K562 (cell line): ENCODE results near the gene KISS1R. TPM values are rescaled to one million over a fixed set of nuclear protein-coding genes. Genes with fewer than 3 reads are reported as not detected.

Experiments used
- ARID2 ChIP-seq: fragments of 450-650 bp; IDR thresholded peaks from 2 replicates; pipeline ENCODE4 v1.6.1; 2017; ENCODE audit warnings: antibody characterized with exemption, mild to moderate bottlenecking
- ARNT ChIP-seq, 2 experiments: fragments of 450-650 bp; IDR thresholded peaks; 2 replicates each; pipeline ENCODE4 v1.6.1; 2016; ENCODE audit warnings: mild to moderate bottlenecking in 1 of 2
- EHMT2 ChIP-seq: fragments of 450-650 bp; IDR thresholded peaks from 2 replicates; pipeline ENCODE4 v1.6.1; 2018; ENCODE audit warnings: antibody characterized with exemption
- FOXK2 ChIP-seq, 2 experiments: fragments of 450-650 bp; IDR thresholded peaks in 1 of 2; conservative IDR thresholded peaks in 1 of 2; 2 replicates each; pipeline ENCODE4 v1.6.1; 2016; ENCODE audit warnings: low read depth in 2 of 2, mild to moderate bottlenecking in 1 of 2
- GABPA ChIP-seq: fragments of 200-800 bp; sonication (Bioruptor generic); conservative IDR thresholded peaks from 2 replicates; pipeline ENCODE4 v1.6.1; 2016; ENCODE audit warnings: low read depth, missing genetic modification characterization, missing compliant biosample characterization
- HDAC1 ChIP-seq, 2 experiments: fragments of 450-650 bp; IDR thresholded peaks; 2 replicates each; pipeline ENCODE4 v1.6.1; 2016 to 2017; ENCODE audit warnings: inconsistent platforms in 1 of 2, mild to moderate bottlenecking in 1 of 2, moderate library complexity in 1 of 2
- HDAC2 ChIP-seq: fragments of 450-650 bp; IDR thresholded peaks from 2 replicates; pipeline ENCODE4 v1.6.1; 2016; ENCODE audit warnings: mild to moderate bottlenecking
- KDM1A ChIP-seq, 2 experiments: fragments of 450-650 bp; IDR thresholded peaks; 2 replicates each; pipeline ENCODE4 v1.6.1; 2016; ENCODE audit warnings: mild to moderate bottlenecking in 2 of 2
- KLF6 ChIP-seq: fragments of 250-450 bp; sonication (Bioruptor Pico); IDR thresholded peaks from 2 replicates; pipeline ENCODE4 v1.4.0; 2020; ENCODE audit warnings: mild to moderate bottlenecking, moderate library complexity, borderline replicate concordance
- NR2F6 ChIP-seq: fragments of 450-650 bp; formaldehyde crosslinking; IDR thresholded peaks from 2 replicates; pipeline ENCODE4 v1.4.0; 2020; ENCODE audit warnings: mild to moderate bottlenecking
- PRMT5 ChIP-seq: sonication (generic); formaldehyde crosslinking; IDR thresholded peaks from 2 replicates; pipeline ENCODE4 v1.5.0; 2020; ENCODE audit warnings: missing genetic modification reagents
- SIN3B ChIP-seq: fragments of 450-650 bp; IDR thresholded peaks from 2 replicates; pipeline ENCODE4 v1.6.1; 2017; ENCODE audit warnings: low read depth, mild to moderate bottlenecking, moderate library complexity
- polyA plus RNA-seq, 8 experiments: library from polyadenylated mRNA; depleted of rRNA in 4 of 8; stranded (reverse) in 5 of 8; unstranded in 3 of 8; fragments of >200 nt; fragmentation: Nextera tagmentation in 2 of 8; fragmentation: Illumina TruSeq in 1 of 8; extraction: Ambion mirVana in 2 of 8; extraction: Trizol in 1 of 8; gene quantifications; 2 replicates each; pipeline versions ENCODE4 v1.2.1 to v1.2.3, GENCODE V29; 2011 to 2014; ENCODE audit warnings: inconsistent platforms in 1 of 8, missing spikeins in 1 of 8
- total RNA-seq, 7 experiments: library from RNA; depleted of rRNA in 6 of 7; stranded (reverse); fragments of >200 nt in 6 of 7; fragmentation: Illumina TruSeq in 2 of 7; extraction: Trizol in 2 of 7; gene quantifications; 2 replicates each; pipeline versions ENCODE4 v1.2.1 to v1.2.3, GENCODE V29; 2011 to 2021; ENCODE audit warnings: low replicate concordance in 1 of 7
- TF ChIP-seq, protein P1 (sequence below): IDR thresholded peaks from 3 replicates; pipeline ENCODE4 v1.6.1; 2011; ENCODE audit warnings: borderline replicate concordance, mild to moderate bottlenecking; ENCODE audit not compliant: insufficient read length, insufficient read depth
- TF ChIP-seq, protein P2 (sequence below): fragments of 250-450 bp; sonication (Bioruptor Pico); IDR thresholded peaks from 2 replicates; pipeline ENCODE4 v1.4.0; 2020
- TF ChIP-seq, protein P3 (sequence below), 2 experiments: IDR thresholded peaks in 1 of 2; conservative IDR thresholded peaks in 1 of 2; 2 replicates each; pipeline ENCODE4 v1.6.1; 2016; ENCODE audit warnings: low read depth in 2 of 2, mild to moderate bottlenecking in 1 of 2, missing compliant biosample characterization in 1 of 2, missing genetic modification characterization in 1 of 2, moderate library complexity in 1 of 2
- TF ChIP-seq, protein P4 (sequence below): fragments of 450-650 bp; IDR thresholded peaks from 2 replicates; pipeline ENCODE4 v1.6.1; 2016; ENCODE audit warnings: mild to moderate bottlenecking

Gene KISS1R
- total and polyA plus RNA-seq, 9 of the 15 experiments (the other 6 are each of a cell fraction or from before 2014, with no cell fraction given): 0.37 to 39.4 (median 2.0) TPM

DNA sequence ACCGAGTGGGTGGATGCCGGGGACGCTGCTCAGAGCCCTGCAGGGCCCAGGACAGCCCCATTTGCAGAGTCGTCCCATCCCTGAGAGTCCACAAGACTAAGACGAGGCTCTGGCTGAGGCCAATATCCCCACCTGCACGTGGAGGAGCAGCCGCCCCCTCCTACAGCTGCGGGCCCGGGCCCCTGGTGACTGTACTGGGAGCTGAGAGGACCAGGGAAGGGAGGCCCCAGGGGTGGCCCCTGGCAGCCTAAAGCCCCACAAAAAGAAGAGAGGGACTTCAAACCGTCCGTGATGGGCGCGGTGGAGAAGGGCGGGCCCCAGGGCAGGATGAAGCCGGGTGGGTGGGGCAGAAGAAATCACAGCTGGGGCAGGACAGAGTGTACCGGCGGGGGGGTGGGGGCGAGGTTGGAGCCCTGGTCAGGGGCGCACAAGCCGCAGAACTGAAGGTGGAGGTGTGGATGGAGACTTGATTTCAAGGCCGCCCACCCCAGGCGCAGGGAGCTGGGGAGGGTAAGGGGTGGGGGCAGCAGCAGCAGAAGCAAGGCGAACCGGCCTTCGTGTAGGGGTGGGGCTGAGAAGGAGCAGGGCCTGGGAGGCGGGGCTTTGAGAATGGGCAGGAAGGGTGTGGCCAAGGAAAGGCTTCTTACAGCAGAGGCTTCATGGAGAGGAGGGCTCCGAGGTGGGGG lies 44.7 kb upstream of the KISS1R start (continued):
- TF ChIP-seq KLF6 (CRISPR knock-in tag) (no peak), ARNT (IDR thresholded peaks at IDR 0.05) (no peak), FOXK2 (conservative IDR thresholded peaks at IDR 0.05 in 1 of 2, IDR thresholded peaks at IDR 0.05 in 1 of 2; ENCODE audit: low read depth in 2 of 2) (no peak), NR2F6 (no peak), SIN3B (no peak), GABPA (tag) (no peak), EHMT2 (no peak), HDAC1 (IDR thresholded peaks at IDR 0.05) (0 out of 4 replicates have a peak, but pooled peaks of 1 of the 2 experiments have one; percentile 53), ARID2 (no peak), PRMT5 (CRISPR knock-in tag) (no peak), HDAC2 (no peak), KDM1A (IDR thresholded peaks at IDR 0.05) (peak in 1 of 2 experiments; percentile 79; a peak in 3 of 4 replicates)
- TF ChIP-seq, protein P1, sequence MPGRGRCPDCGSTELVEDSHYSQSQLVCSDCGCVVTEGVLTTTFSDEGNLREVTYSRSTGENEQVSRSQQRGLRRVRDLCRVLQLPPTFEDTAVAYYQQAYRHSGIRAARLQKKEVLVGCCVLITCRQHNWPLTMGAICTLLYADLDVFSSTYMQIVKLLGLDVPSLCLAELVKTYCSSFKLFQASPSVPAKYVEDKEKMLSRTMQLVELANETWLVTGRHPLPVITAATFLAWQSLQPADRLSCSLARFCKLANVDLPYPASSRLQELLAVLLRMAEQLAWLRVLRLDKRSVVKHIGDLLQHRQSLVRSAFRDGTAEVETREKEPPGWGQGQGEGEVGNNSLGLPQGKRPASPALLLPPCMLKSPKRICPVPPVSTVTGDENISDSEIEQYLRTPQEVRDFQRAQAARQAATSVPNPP: no peak
- TF ChIP-seq, protein P2, sequence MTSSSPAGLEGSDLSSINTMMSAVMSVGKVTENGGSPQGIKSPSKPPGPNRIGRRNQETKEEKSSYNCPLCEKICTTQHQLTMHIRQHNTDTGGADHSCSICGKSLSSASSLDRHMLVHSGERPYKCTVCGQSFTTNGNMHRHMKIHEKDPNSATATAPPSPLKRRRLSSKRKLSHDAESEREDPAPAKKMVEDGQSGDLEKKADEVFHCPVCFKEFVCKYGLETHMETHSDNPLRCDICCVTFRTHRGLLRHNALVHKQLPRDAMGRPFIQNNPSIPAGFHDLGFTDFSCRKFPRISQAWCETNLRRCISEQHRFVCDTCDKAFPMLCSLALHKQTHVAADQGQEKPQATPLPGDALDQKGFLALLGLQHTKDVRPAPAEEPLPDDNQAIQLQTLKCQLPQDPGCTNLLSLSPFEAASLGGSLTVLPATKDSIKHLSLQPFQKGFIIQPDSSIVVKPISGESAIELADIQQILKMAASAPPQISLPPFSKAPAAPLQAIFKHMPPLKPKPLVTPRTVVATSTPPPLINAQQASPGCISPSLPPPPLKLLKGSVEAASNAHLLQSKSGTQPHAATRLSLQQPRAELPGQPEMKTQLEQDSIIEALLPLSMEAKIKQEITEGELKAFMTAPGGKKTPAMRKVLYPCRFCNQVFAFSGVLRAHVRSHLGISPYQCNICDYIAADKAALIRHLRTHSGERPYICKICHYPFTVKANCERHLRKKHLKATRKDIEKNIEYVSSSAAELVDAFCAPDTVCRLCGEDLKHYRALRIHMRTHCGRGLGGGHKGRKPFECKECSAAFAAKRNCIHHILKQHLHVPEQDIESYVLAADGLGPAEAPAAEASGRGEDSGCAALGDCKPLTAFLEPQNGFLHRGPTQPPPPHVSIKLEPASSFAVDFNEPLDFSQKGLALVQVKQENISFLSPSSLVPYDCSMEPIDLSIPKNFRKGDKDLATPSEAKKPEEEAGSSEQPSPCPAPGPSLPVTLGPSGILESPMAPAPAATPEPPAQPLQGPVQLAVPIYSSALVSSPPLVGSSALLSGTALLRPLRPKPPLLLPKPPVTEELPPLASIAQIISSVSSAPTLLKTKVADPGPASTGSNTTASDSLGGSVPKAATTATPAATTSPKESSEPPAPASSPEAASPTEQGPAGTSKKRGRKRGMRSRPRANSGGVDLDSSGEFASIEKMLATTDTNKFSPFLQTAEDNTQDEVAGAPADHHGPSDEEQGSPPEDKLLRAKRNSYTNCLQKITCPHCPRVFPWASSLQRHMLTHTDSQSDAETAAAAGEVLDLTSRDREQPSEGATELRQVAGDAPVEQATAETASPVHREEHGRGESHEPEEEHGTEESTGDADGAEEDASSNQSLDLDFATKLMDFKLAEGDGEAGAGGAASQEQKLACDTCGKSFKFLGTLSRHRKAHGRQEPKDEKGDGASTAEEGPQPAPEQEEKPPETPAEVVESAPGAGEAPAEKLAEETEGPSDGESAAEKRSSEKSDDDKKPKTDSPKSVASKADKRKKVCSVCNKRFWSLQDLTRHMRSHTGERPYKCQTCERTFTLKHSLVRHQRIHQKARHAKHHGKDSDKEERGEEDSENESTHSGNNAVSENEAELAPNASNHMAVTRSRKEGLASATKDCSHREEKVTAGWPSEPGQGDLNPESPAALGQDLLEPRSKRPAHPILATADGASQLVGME (CRISPR knock-in tag): no peak
- TF ChIP-seq, protein P3, sequence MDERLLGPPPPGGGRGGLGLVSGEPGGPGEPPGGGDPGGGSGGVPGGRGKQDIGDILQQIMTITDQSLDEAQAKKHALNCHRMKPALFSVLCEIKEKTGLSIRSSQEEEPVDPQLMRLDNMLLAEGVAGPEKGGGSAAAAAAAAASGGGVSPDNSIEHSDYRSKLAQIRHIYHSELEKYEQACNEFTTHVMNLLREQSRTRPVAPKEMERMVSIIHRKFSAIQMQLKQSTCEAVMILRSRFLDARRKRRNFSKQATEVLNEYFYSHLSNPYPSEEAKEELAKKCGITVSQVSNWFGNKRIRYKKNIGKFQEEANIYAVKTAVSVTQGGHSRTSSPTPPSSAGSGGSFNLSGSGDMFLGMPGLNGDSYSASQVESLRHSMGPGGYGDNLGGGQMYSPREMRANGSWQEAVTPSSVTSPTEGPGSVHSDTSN (CRISPR knock-in tag; IDR thresholded peaks at IDR 0.05; ENCODE audit: low read depth): no peak
- TF ChIP-seq, protein P3 (tag; conservative IDR thresholded peaks at IDR 0.05; ENCODE audit: low read depth): no peak
- TF ChIP-seq, protein P4, sequence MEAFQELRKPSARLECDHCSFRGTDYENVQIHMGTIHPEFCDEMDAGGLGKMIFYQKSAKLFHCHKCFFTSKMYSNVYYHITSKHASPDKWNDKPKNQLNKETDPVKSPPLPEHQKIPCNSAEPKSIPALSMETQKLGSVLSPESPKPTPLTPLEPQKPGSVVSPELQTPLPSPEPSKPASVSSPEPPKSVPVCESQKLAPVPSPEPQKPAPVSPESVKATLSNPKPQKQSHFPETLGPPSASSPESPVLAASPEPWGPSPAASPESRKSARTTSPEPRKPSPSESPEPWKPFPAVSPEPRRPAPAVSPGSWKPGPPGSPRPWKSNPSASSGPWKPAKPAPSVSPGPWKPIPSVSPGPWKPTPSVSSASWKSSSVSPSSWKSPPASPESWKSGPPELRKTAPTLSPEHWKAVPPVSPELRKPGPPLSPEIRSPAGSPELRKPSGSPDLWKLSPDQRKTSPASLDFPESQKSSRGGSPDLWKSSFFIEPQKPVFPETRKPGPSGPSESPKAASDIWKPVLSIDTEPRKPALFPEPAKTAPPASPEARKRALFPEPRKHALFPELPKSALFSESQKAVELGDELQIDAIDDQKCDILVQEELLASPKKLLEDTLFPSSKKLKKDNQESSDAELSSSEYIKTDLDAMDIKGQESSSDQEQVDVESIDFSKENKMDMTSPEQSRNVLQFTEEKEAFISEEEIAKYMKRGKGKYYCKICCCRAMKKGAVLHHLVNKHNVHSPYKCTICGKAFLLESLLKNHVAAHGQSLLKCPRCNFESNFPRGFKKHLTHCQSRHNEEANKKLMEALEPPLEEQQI: no peak
